Measurements from ENCODE around the gene IRAK3.
"Not testable (repeated sequence)": the region's sequence is repeated elsewhere in the genome, so short reads cannot be mapped to it uniquely, and the experiment has no call there.

IRAK3 gene

DNA sequence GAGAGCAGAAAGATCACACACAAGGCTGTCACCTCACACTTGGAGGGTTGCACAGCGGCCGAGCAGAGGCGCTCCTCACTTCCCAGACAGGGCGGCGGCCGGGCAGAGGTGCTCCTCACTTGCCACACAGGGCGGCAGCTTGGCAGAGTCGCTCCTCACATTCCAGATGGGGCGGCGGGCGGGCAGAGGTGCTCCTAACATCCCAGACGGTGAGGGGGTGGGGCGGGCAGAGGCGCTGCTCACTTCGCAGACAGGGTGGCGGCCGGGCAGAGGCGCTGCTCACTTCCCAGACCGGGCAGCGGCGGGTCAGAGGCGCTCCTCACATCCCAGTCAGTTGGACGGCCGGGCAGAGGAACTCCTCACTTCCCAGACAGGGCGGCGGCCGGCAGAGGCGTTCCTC, 28.3 kb upstream of the IRAK3 start:
- Histone ChIP-seq H3K9me3 (ENCODE audit: low read length) (peaks cover 2% of the 10 kb centered on the region), H3K4me1 (ENCODE audit: insufficient read depth, low read length) (no peaks in the 10 kb centered on the region), H3K27me3 (ENCODE audit: insufficient read depth, low read length) (no peaks in the 10 kb centered on the region), H3K4me3 (ENCODE audit: low read length) (no peak overlapping the region), H3K36me3 (ENCODE audit: insufficient read depth, low read length) (no peaks in the 10 kb centered on the region), H2AFZ (ENCODE audit: low read depth, low read length) (no peak overlapping the region)

- H3K27me3 ChIP-seq (ENCODE audit: insufficient read depth, low read length), result no peaks in the 10 kb centered on the region
- no peaks in the 10 kb centered on the region for H3K36me3 ChIP-seq (ENCODE audit: insufficient read depth, low read length)
- H3K4me3 ChIP-seq (ENCODE audit: low read length), result no peak overlapping the region
- no peaks in the 10 kb centered on the region for H3K4me1 ChIP-seq (ENCODE audit: insufficient read depth, low read length)
- H2AFZ ChIP-seq (ENCODE audit: low read depth, low read length), result no peak overlapping the region
- H3K9me3 ChIP-seq (ENCODE audit: low read length), result peaks cover 2% of the 10 kb centered on the region
These were observed 26.3 kb upstream of the IRAK3 start for GRCh38 chr12:66162701-66163100.

- Histone ChIP-seq H3K4me1 (ENCODE audit: insufficient read depth, low read length) (no peaks in the 10 kb centered on the region), H2AFZ (ENCODE audit: low read depth, low read length) (no peak overlapping the region), H3K4me3 (ENCODE audit: low read length) (no peak overlapping the region), H3K36me3 (ENCODE audit: insufficient read depth, low read length) (no peaks in the 10 kb centered on the region), H3K27me3 (ENCODE audit: insufficient read depth, low read length) (no peaks in the 10 kb centered on the region), H3K9me3 (ENCODE audit: low read length) (peaks cover 2% of the 10 kb centered on the region)
These were observed 25.7 kb upstream of the IRAK3 start for GRCh38 chr12:66163289-66163688.

GRCh38 chr12:66164349-66164821, 24.6 kb upstream of the IRAK3 start:
- no peaks in the 10 kb centered on the region for H3K36me3 ChIP-seq (ENCODE audit: insufficient read depth, low read length)
- H3K4me1 ChIP-seq (ENCODE audit: insufficient read depth, low read length), result no peaks in the 10 kb centered on the region
- no peak overlapping the region for H2AFZ ChIP-seq (ENCODE audit: low read depth, low read length)
- no peak overlapping the region for H3K4me3 ChIP-seq (ENCODE audit: low read length)
- peaks cover 2% of the 10 kb centered on the region for H3K9me3 ChIP-seq (ENCODE audit: low read length)
- H3K27me3 ChIP-seq (ENCODE audit: insufficient read depth, low read length), result no peaks in the 10 kb centered on the region

DNA sequence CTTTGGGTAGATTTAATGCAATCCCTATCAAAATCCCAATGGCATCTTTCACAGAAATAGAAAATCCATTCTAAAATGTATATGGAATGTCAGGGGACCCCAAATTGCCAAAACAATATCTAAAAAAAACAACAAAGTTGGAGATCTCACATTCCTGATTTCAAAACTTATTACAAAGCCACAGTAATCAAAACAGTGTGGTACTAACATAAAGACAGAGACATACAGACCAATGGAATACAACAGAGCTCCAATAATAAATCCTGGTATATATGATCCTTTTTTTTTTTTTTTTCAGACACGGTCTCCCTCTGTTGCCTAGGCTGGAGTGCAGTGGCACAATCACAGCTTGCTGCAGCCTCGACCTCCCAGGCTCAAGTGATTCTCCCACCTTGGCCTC, 23.9 kb upstream of the IRAK3 start:
- no peaks in the 10 kb centered on the region for H3K36me3 ChIP-seq (ENCODE audit: insufficient read depth, low read length)
- no peak overlapping the region for H3K4me3 ChIP-seq (ENCODE audit: low read length)
- H2AFZ ChIP-seq (ENCODE audit: low read depth, low read length), result no peak overlapping the region
- no peaks in the 10 kb centered on the region for H3K4me1 ChIP-seq (ENCODE audit: insufficient read depth, low read length)
- H3K27me3 ChIP-seq (ENCODE audit: insufficient read depth, low read length), result no peaks in the 10 kb centered on the region
- peaks cover 2% of the 10 kb centered on the region for H3K9me3 ChIP-seq (ENCODE audit: low read length)

DNA sequence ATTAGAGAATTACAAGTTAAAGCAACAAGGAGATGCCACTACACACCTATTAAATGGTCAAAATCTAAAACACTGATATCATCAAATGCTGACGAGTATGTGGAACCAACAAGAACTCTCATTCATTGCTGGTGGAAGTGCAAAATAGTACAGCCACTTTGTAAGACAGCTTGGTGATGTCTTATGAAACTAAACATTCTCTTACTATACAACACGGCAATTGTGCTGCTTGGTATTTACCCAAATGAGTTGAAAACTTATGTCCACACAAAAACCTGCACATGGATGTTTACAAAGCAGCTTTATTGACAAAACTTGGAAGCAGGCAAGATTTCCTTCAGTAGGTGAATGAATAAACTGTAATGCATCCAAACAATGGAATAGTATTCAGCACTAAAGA, 22.5 kb upstream of the IRAK3 start:
- Histone ChIP-seq H3K9me3 (ENCODE audit: low read length) (peaks cover 2% of the 10 kb centered on the region), H3K27me3 (ENCODE audit: insufficient read depth, low read length) (no peaks in the 10 kb centered on the region), H3K4me3 (ENCODE audit: low read length) (no peak overlapping the region), H2AFZ (ENCODE audit: low read depth, low read length) (no peak overlapping the region), H3K4me1 (ENCODE audit: insufficient read depth, low read length) (no peaks in the 10 kb centered on the region), H3K36me3 (ENCODE audit: insufficient read depth, low read length) (no peaks in the 10 kb centered on the region)

- H3K27me3 ChIP-seq (ENCODE audit: insufficient read depth, low read length), result no peaks in the 10 kb centered on the region
- H2AFZ ChIP-seq (ENCODE audit: low read depth, low read length), result peak overlapping the region; percentile 50
- H3K36me3 ChIP-seq (ENCODE audit: insufficient read depth, low read length), result no peaks in the 10 kb centered on the region
- no peaks in the 10 kb centered on the region for H3K4me1 ChIP-seq (ENCODE audit: insufficient read depth, low read length)
- peak overlapping the region; percentile 71 for H3K4me3 ChIP-seq (ENCODE audit: low read length)
- peaks cover 2% of the 10 kb centered on the region for H3K9me3 ChIP-seq (ENCODE audit: low read length)
These were observed 20.6 kb upstream of the IRAK3 start for GRCh38 chr12:66168410-66168809.

GRCh38 chr12:66169221-66170170, 19.5 kb upstream of the IRAK3 start, which contains the start of gene TMBIM4:
TSS of gene TMBIM4 (minus strand) at chr12:66169996. CDS start at chr12:66169951, 45 bp downstream.
- Histone ChIP-seq H2AFZ (ENCODE audit: low read depth, low read length) (peak within 1 kb of the TSS; percentile 50), H3K4me1 (ENCODE audit: insufficient read depth, low read length) (no peaks in the 10 kb centered on the region), H3K9me3 (ENCODE audit: low read length) (peaks cover 2% of the 10 kb centered on the region), H3K4me3 (ENCODE audit: low read length) (peak within 1 kb of the TSS; percentile 71), H3K36me3 (ENCODE audit: insufficient read depth, low read length) (no peaks in the 10 kb centered on the region), H3K27me3 (ENCODE audit: insufficient read depth, low read length) (no peaks in the 10 kb centered on the region)

- Histone ChIP-seq H3K4me1 (ENCODE audit: insufficient read depth, low read length) (no peaks in the 10 kb centered on the region), H3K36me3 (ENCODE audit: insufficient read depth, low read length) (no peaks in the 10 kb centered on the region), H3K4me3 (ENCODE audit: low read length) (no peak overlapping the region)
These were observed 18.4 kb upstream of the IRAK3 start for GRCh38 chr12:66170606-66171005.

GRCh38 chr12:66174391-66175325, 14.4 kb upstream of the IRAK3 start:
- not testable (repeated sequence) for H3K4me1 ChIP-seq (ENCODE audit: insufficient read depth, low read length); H3K9me3 ChIP-seq (ENCODE audit: low read length); H3K36me3 ChIP-seq (ENCODE audit: insufficient read depth, low read length); H3K4me3 ChIP-seq (ENCODE audit: low read length); H2AFZ ChIP-seq (ENCODE audit: low read depth, low read length); H3K27me3 ChIP-seq (ENCODE audit: insufficient read depth, low read length)

More at GRCh38 chr12:66170606-66171005, 18.4 kb upstream of the IRAK3 start:
- Histone ChIP-seq H3K27me3 (ENCODE audit: insufficient read depth, low read length) (no peaks in the 10 kb centered on the region), H2AFZ (ENCODE audit: low read depth, low read length) (no peak overlapping the region), H3K9me3 (ENCODE audit: low read length) (no peaks in the 10 kb centered on the region)

- no peak overlapping the region for H2AFZ ChIP-seq (ENCODE audit: low read depth, low read length)
- H3K4me1 ChIP-seq (ENCODE audit: insufficient read depth, low read length), result no peaks in the 10 kb centered on the region
- peaks cover 2% of the 10 kb centered on the region for H3K27me3 ChIP-seq (ENCODE audit: insufficient read depth, low read length)
- no peaks in the 10 kb centered on the region for H3K36me3 ChIP-seq (ENCODE audit: insufficient read depth, low read length)
- H3K4me3 ChIP-seq (ENCODE audit: low read length), result no peak overlapping the region
- no peaks in the 10 kb centered on the region for H3K9me3 ChIP-seq (ENCODE audit: low read length)
These were observed 12.7 kb upstream of the IRAK3 start for GRCh38 chr12:66176105-66176900.

DNA sequence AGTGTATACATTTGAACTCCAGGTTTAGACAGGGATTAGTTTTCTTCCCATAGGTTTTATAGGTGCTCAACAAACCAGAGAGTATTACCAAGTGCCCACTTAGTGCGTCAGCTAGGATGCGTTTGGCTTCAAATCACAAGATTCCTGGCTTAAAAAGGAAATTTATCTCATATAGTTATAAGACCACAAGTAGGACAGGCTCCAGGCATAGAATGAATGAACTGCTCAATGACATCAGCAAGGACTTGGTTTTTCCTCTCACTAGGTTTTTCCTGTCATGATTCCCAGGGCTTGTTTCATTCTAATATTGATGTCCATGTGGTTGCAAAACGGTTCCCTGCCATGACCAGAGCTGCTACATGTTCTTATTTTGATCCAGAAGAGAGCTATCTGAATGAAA, 6.1 kb upstream of the IRAK3 start:
- Histone ChIP-seq H3K4me1 (ENCODE audit: insufficient read depth, low read length) (no peaks in the 10 kb centered on the region), H3K4me3 (ENCODE audit: low read length) (no peak overlapping the region), H3K36me3 (ENCODE audit: insufficient read depth, low read length) (no peaks in the 10 kb centered on the region), H2AFZ (ENCODE audit: low read depth, low read length) (no peak overlapping the region), H3K27me3 (ENCODE audit: insufficient read depth, low read length) (peaks cover 3% of the 10 kb centered on the region), H3K9me3 (ENCODE audit: low read length) (no peaks in the 10 kb centered on the region)

Data from neuron (in vitro differentiated cells).